ENCODE results near the gene GPALPP1. TPM values are rescaled to one million over a fixed set of nuclear protein-coding genes. Genes with fewer than 3 reads are reported as not detected.

The GPALPP1 gene
- total RNA-seq, 1 donor from 2014 or later, result 24.4 TPM

DNA sequence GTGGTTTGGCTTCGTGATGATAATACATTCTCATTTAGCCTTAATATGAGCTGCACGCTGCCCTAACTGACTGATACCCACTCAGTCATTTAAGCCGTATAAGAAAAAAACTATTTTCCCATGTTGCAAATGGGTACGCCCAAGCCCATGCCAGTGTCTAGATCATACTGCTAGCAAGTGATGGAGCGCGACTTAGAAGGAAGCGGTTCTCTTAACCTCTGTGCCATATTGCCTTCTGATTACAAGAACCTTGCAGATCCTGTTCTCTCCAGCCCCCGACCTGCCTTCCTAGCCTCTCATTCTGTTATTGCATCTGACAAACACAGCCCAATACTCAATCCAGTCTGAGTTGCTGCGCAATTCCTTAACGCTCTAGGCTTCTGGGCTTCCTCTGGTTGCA is 603 bp downstream of the GPALPP1 start:
- DNase-seq, result no peak

GRCh38 chr13:45003417-45003816 is 14.1 kb downstream of the GPALPP1 start:
- ATAC-seq (no peak), DNase-seq (no peak)
- Histone ChIP-seq H3K9me3 (no peaks in the 10 kb centered on the region), H3K4me3 (no peak overlapping the region), H3K27me3 (no peaks in the 10 kb centered on the region), H3K27ac (no peak overlapping the region), H3K4me1 (no peaks in the 10 kb centered on the region), H3K36me3 (peaks cover 78% of the 10 kb centered on the region)
- intact Hi-C loops (cut with DNase I), result no loop called here
- TF ChIP-seq, protein P1, sequence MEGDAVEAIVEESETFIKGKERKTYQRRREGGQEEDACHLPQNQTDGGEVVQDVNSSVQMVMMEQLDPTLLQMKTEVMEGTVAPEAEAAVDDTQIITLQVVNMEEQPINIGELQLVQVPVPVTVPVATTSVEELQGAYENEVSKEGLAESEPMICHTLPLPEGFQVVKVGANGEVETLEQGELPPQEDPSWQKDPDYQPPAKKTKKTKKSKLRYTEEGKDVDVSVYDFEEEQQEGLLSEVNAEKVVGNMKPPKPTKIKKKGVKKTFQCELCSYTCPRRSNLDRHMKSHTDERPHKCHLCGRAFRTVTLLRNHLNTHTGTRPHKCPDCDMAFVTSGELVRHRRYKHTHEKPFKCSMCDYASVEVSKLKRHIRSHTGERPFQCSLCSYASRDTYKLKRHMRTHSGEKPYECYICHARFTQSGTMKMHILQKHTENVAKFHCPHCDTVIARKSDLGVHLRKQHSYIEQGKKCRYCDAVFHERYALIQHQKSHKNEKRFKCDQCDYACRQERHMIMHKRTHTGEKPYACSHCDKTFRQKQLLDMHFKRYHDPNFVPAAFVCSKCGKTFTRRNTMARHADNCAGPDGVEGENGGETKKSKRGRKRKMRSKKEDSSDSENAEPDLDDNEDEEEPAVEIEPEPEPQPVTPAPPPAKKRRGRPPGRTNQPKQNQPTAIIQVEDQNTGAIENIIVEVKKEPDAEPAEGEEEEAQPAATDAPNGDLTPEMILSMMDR (IDR thresholded peaks at IDR 0.05), result no peak

More for the DNA sequence above, 603 bp downstream of the GPALPP1 start:
- peaks cover 24% of the 10 kb centered on the region for H3K4me1 ChIP-seq
- H3K36me3 ChIP-seq, result peaks cover 12% of the 10 kb centered on the region
- TF ChIP-seq, protein P1 (IDR thresholded peaks at IDR 0.05), result no peak
- no peaks in the 10 kb centered on the region for H3K27me3 ChIP-seq
- intact Hi-C loops (cut with DNase I), result no loop called here
- H3K9me3 ChIP-seq, result no peaks in the 10 kb centered on the region
- H3K27ac ChIP-seq, result peak overlapping the region; percentile 89
- no peak for ATAC-seq
- peak overlapping the region; percentile 99 for H3K4me3 ChIP-seq

DNA sequence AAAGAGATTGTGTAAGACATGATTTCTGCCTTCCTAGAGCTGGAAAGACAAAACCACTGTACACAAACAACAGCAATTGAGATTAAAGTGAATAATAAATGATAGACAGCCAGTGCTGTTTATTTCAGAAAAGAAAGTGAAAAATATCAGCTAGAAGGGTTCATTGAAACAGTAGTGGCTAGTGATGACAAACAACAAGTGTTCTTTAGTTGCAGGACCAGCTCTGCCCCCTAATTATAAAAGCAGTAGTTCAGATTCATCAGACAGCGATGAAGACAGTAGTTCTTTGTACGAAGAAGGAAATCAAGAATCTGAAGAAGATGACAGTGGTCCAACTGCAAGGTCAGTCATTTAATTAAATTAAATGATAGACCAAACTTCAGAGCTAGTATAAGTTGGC is 14.8 kb downstream of the GPALPP1 start:
- intact Hi-C loops (cut with DNase I), result no loop called here
- Histone ChIP-seq H3K9me3 (no peaks in the 10 kb centered on the region), H3K4me3 (no peak overlapping the region), H3K4me1 (no peaks in the 10 kb centered on the region), H3K27ac (no peak overlapping the region), H3K36me3 (peaks cover 84% of the 10 kb centered on the region), H3K27me3 (no peaks in the 10 kb centered on the region)
- ATAC-seq, result no peak
- TF ChIP-seq, protein P1 (IDR thresholded peaks at IDR 0.05), result no peak
- DNase-seq, result no peak

DNA sequence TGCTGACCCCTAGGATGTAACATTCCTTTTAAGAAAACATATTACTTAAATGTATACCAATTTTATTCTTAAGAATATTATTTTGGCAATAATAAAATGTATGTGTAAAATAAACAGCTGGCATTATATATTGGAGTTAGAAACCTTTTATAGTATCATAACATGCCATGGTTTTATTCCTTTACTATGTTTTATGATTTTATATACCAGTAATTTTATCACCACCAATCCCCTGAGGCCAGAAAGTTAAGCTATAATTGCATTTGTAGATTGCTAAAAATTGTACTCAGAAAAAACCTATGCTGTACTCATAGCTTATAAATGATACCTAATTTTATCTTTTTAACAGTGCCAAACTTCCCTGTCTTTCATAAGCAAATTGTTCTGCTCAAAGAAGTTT is 17.9 kb downstream of the GPALPP1 start:
- H3K36me3 ChIP-seq, result peaks cover 89% of the 10 kb centered on the region
- no peak for DNase-seq
- no peak overlapping the region for H3K27ac ChIP-seq
- no peaks in the 10 kb centered on the region for H3K27me3 ChIP-seq
- H3K9me3 ChIP-seq, result no peaks in the 10 kb centered on the region
- intact Hi-C loops (cut with DNase I), result no loop called here
- TF ChIP-seq, protein P1 (IDR thresholded peaks at IDR 0.05), result no peak
- no peaks in the 10 kb centered on the region for H3K4me1 ChIP-seq
- ATAC-seq, result no peak
- H3K4me3 ChIP-seq, result no peak overlapping the region

DNA sequence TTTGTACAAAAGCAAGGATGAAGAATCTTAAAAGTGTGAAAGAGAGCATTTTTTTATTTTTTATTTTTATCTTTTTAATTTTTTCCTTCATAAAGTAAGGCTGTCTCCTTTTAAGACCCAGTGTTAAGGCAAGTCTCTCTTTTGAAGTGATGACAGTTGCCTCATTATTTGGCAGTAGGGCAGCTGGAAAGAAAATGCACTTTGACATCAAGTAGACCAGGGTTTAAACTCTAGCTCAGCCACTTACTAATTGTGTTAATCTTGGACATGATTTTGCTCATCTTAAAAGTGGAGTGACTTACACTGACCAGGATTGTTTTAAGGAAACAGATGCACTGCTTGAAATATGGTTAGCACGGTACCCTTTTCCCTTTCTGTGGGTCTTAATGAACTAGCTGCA is 18.5 kb downstream of the GPALPP1 start:
- Histone ChIP-seq H3K36me3 (peaks cover 85% of the 10 kb centered on the region), H3K9me3 (no peaks in the 10 kb centered on the region), H3K4me1 (no peaks in the 10 kb centered on the region), H3K27me3 (no peaks in the 10 kb centered on the region), H3K4me3 (no peak overlapping the region), H3K27ac (no peak overlapping the region)
- ATAC-seq (no peak), DNase-seq (no peak)
- intact Hi-C loops (cut with DNase I), result no loop called here
- TF ChIP-seq, protein P1 (IDR thresholded peaks at IDR 0.05), result no peak

GRCh38 chr13:45011198-45011597 is 21.9 kb downstream of the GPALPP1 start:
- TF ChIP-seq, protein P1 (IDR thresholded peaks at IDR 0.05), result no peak
- ATAC-seq (no peak), DNase-seq (no peak)
- peaks cover 94% of the 10 kb centered on the region for H3K36me3 ChIP-seq
- H3K4me1 ChIP-seq, result no peaks in the 10 kb centered on the region
- no peaks in the 10 kb centered on the region for H3K27me3 ChIP-seq
- intact Hi-C loops (cut with DNase I), result no loop called here
- H3K9me3 ChIP-seq, result no peaks in the 10 kb centered on the region
- no peak overlapping the region for H3K27ac ChIP-seq
- H3K4me3 ChIP-seq, result no peak overlapping the region

Measured in upper lobe of right lung (tissue), 1 donor.